Upper lobe of left lung (tissue), 4 donors: ENCODE results near the gene DCLK1.

Experiments used
- CTCF ChIP-seq, 6 experiments: fragments of 450-650 bp in 4 of 6; fragments of 200-600 bp in 2 of 6; sonication (generic) in 2 of 6; IDR thresholded peaks; one replicate each; pipeline ENCODE4 v1.5.1; 2016 to 2019; ENCODE audit warnings: antibody characterized with exemption in 6 of 6
- POLR2A ChIP-seq, 4 donors: fragments of 450-650 bp; IDR thresholded peaks; one replicate each; pipeline ENCODE4 v1.5.1; 2016 to 2017; ENCODE audit warnings: antibody characterized with exemption in 4 of 4, mild to moderate bottlenecking in 2 of 4
- POLR2AphosphoS5 ChIP-seq, 2 donors: sonication (generic); formaldehyde crosslinking; IDR thresholded peaks; one replicate each; pipeline ENCODE4 v1.5.1; 2017; ENCODE audit warnings: antibody characterized with exemption in 2 of 2

- TF ChIP-seq POLR2A (IDR thresholded peaks at IDR 0.05) (no peak), CTCF (IDR thresholded peaks at IDR 0.05) (no peak), POLR2AphosphoS5 (IDR thresholded peaks at IDR 0.05) (no peak)
Observed at GRCh38 chr13:36006347-36006746, 124.8 kb downstream of the DCLK1 start.
